Spleen (tissue), 11 donors: ENCODE data around the gene FAM120AOS. TPM values are rescaled to one million over a fixed set of nuclear protein-coding genes. Genes with fewer than 3 reads are reported as not detected.

Experiments
- DNase-seq: peaks from one replicate; pipeline ENCODE4 v3.0.0-alpha.2; 2020
- H3K27ac ChIP-seq, 8 donors: fragments of 200-600 bp; sonication (generic) in 7 of 8; 1 replicate in 4 of 8; 2 replicates in 4 of 8; pipeline versions ENCODE4 v1.5.0 to v1.8.0; 2016 to 2021; ENCODE audit warnings: inconsistent platforms in 4 of 8, mild to moderate bottlenecking in 4 of 8, moderate library complexity in 1 of 8
- H3K27me3 ChIP-seq, 7 donors: fragments of 200-600 bp; sonication (generic) in 6 of 7; replicated peaks in 1 of 7; 1 replicate in 4 of 7; 2 replicates in 3 of 7; pipeline versions ENCODE4 v1.5.0 to v1.8.0; 2016 to 2021; ENCODE audit warnings: inconsistent platforms in 3 of 7, mild to moderate bottlenecking in 1 of 7
- H3K36me3 ChIP-seq, 6 donors: fragments of 200-600 bp; sonication (generic) in 5 of 6; 1 replicate in 4 of 6; 2 replicates in 2 of 6; pipeline versions ENCODE4 v1.5.0 to v1.8.0; 2016 to 2021; ENCODE audit warnings: inconsistent platforms in 2 of 6
- H3K4me1 ChIP-seq, 6 donors: fragments of 200-600 bp; sonication (generic) in 5 of 6; 1 replicate in 3 of 6; 2 replicates in 3 of 6; pipeline versions ENCODE4 v1.5.0 to v1.8.0; 2016 to 2021; ENCODE audit warnings: inconsistent platforms in 3 of 6
- H3K4me3 ChIP-seq, 8 donors: fragments of 200-600 bp; sonication (generic) in 7 of 8; 1 replicate in 4 of 8; 2 replicates in 4 of 8; pipeline versions ENCODE4 v1.5.0 to v1.8.0; 2016 to 2021; ENCODE audit warnings: inconsistent platforms in 4 of 8, mild to moderate bottlenecking in 4 of 8, moderate library complexity in 2 of 8
- H3K9me3 ChIP-seq, 8 donors: fragments of 200-600 bp; sonication (generic) in 7 of 8; 1 replicate in 4 of 8; 2 replicates in 4 of 8; pipeline versions ENCODE4 v1.5.0 to v1.8.0; 2016 to 2021; ENCODE audit warnings: inconsistent platforms in 4 of 8
- CTCF ChIP-seq, 11 experiments: fragments of 200-600 bp in 7 of 11; fragments of 450-650 bp in 4 of 11; sonication (generic) in 4 of 11; IDR thresholded peaks in 8 of 11; conservative IDR thresholded peaks in 3 of 11; 1 replicate in 7 of 11; 2 replicates in 4 of 11; pipeline versions ENCODE4 v1.4.0 to v1.8.0; 2016 to 2021; ENCODE audit warnings: antibody characterized with exemption in 11 of 11, inconsistent platforms in 4 of 11, mild to moderate bottlenecking in 1 of 11
- POLR2A ChIP-seq, 3 donors: fragments of 450-650 bp; IDR thresholded peaks; one replicate each; pipeline ENCODE4 v1.5.1; 2017; ENCODE audit warnings: antibody characterized with exemption in 3 of 3, mild to moderate bottlenecking in 1 of 3
- POLR2AphosphoS5 ChIP-seq, 3 donors: sonication (generic); formaldehyde crosslinking; IDR thresholded peaks; one replicate each; pipeline ENCODE4 v1.5.1; 2017; ENCODE audit warnings: antibody characterized with exemption in 3 of 3
- WGBS, 5 donors: extraction: QIAGEN DNeasy Blood & Tissue Kit in 3 of 5; methylation state at CpG; one replicate each; pipeline versions ENCODE4 v1.1.5 to v1.1.7; 2013 to 2018; 5-methylcytosine and 5-hydroxymethylcytosine counted together
- intact Hi-C: fragments of 100-400 bp; cut with DNase I; formaldehyde crosslinking; loops from one replicate; pipeline ENCODE4 v1.15.0; 2023; ENCODE audit warnings: low total_unique reads
- polyA plus RNA-seq, 3 donors: library from polyadenylated mRNA; stranded (reverse); fragments of 200-250 nt; gene quantifications; one replicate each; pipeline ENCODE4 v1.2.1, GENCODE V29; 2013
- total RNA-seq, 7 donors: library from RNA; depleted of rRNA in 3 of 7; stranded (reverse); fragments of >200 nt in 3 of 7; fragmentation: NEBNext Ultra II Directional in 4 of 7; extraction: Animal tissue kit (Norgen Biotek cat#: 25700) in 4 of 7; gene quantifications; one replicate each; pipeline versions ENCODE4 v1.1.0 to v1.2.1, GENCODE V29; 2016 to 2021
- donor health status: healthy with polysubstance abuse.
- donor health status: DM: no; HTN: no; CAD: no; lungs with moderate emphysema.
- donor health status: DM: no; HTN: no; CAD: no.
- donor health status: Bipolar disorder and iron deficiency.
- donor health status: healthy.
- donor health status: DM: no; HTN: no; CAD: no.
- donor health status: DM: yes; HTN: yes; CAD: no.

The FAM120AOS gene
- total and polyA plus RNA-seq, 10 donors: 20.6 to 46.8 (median 36.2) TPM

- intact Hi-C loops: no loop called here
- Histone ChIP-seq H3K4me3 (no peak overlapping the region), H3K27ac (no peak overlapping the region), H3K27me3 (no peaks in the 10 kb centered on the region), H3K36me3 (peaks cover 3 to 87% (median 36%) of the 10 kb centered on the region in 6 donors), H3K4me1 (peaks cover 0 to 59% (median 12%) of the 10 kb centered on the region in 6 donors), H3K9me3 (no peaks in the 10 kb centered on the region)
- no peak for DNase-seq
- 93 to 98% (median 96%) methylated on average over 12 of the region's 12 CpGs for WGBS, 5 donors
- TF ChIP-seq POLR2AphosphoS5 (IDR thresholded peaks at IDR 0.05): no peak
These were observed 40.6 kb upstream of the FAM120AOS start for GRCh38 chr9:93493949-93494348.

GRCh38 chr9:93492327-93492726, 38.9 kb upstream of the FAM120AOS start:
- Histone ChIP-seq H3K27ac (no peak overlapping the region), H3K9me3 (no peaks in the 10 kb centered on the region), H3K4me1 (peaks cover 0 to 65% (median 12%) of the 10 kb centered on the region in 6 donors), H3K36me3 (peaks cover 0 to 87% (median 20%) of the 10 kb centered on the region in 6 donors), H3K27me3 (no peaks in the 10 kb centered on the region), H3K4me3 (no peak overlapping the region)
- WGBS, 5 donors: 64 to 74% (median 68%) methylated on average over 5 of the region's 5 CpGs
- TF ChIP-seq POLR2A (IDR thresholded peaks at IDR 0.05) (no peak), POLR2AphosphoS5 (IDR thresholded peaks at IDR 0.05) (no peak), CTCF (IDR thresholded peaks at IDR 0.05 in 8 of 11, conservative IDR thresholded peaks at IDR 0.05 in 3 of 11) (no peak)
- intact Hi-C loops: no loop called here
- no peak for DNase-seq

- H3K27ac ChIP-seq: no peak overlapping the region
- no peak for DNase-seq
- TF ChIP-seq POLR2A (IDR thresholded peaks at IDR 0.05) (no peak), CTCF (IDR thresholded peaks at IDR 0.05 in 8 of 11, conservative IDR thresholded peaks at IDR 0.05 in 3 of 11) (no peak), POLR2AphosphoS5 (IDR thresholded peaks at IDR 0.05) (no peak)
- peaks cover 0 to 70% (median 12%) of the 10 kb centered on the region in 6 donors for H3K4me1 ChIP-seq
- WGBS, 5 donors: 87 to 94% (median 91%) methylated on average over 3 of the region's 3 CpGs
- H3K4me3 ChIP-seq: no peak overlapping the region
- intact Hi-C loops: no loop called here
- H3K27me3 ChIP-seq: no peaks in the 10 kb centered on the region
- H3K36me3 ChIP-seq: peaks cover 0 to 87% (median 14%) of the 10 kb centered on the region in 6 donors
- H3K9me3 ChIP-seq: no peaks in the 10 kb centered on the region
These were observed 38.3 kb upstream of the FAM120AOS start for GRCh38 chr9:93491593-93492232.

- no peak overlapping the region for H3K4me3 ChIP-seq
These were observed 34.9 kb upstream of the FAM120AOS start for GRCh38 chr9:93488244-93488643.

More at GRCh38 chr9:93488244-93488643, 34.9 kb upstream of the FAM120AOS start:
- no peaks in the 10 kb centered on the region for H3K27me3 ChIP-seq
- DNase-seq: no peak
- peaks cover 0 to 68% (median 17%) of the 10 kb centered on the region in 6 donors for H3K4me1 ChIP-seq
- intact Hi-C loops: no loop called here
- no peak overlapping the region for H3K27ac ChIP-seq
- no peaks in the 10 kb centered on the region for H3K9me3 ChIP-seq
- H3K36me3 ChIP-seq: peaks cover 0 to 85% (median 11%) of the 10 kb centered on the region in 6 donors
- no peak for TF ChIP-seq POLR2AphosphoS5 (IDR thresholded peaks at IDR 0.05)
- no peak for TF ChIP-seq POLR2A (IDR thresholded peaks at IDR 0.05)
- no peak for TF ChIP-seq CTCF (IDR thresholded peaks at IDR 0.05 in 8 of 11, conservative IDR thresholded peaks at IDR 0.05 in 3 of 11)
- 92 to 96% (median 95%) methylated on average over 5 of the region's 5 CpGs for WGBS, 5 donors
